Measurements from ENCODE around the gene TECTB.

- TF ChIP-seq CTCF (IDR thresholded peaks at IDR 0.05; ENCODE audit: low read depth, low read length, poor library complexity, severe bottlenecking) (no peak), EZH2phosphoT487 (IDR thresholded peaks at IDR 0.05; ENCODE audit: borderline replicate concordance, low read length) (no peak)
Measured at GRCh38 chr10:112274831-112275230, 8.4 kb upstream of the TECTB start.
